ENCODE results near the gene SLC1A6. TPM values are rescaled to one million over a fixed set of nuclear protein-coding genes. Genes with fewer than 3 reads are reported as not detected.

The SLC1A6 gene
- total RNA-seq, 1 experiment from 2014 or later: 2.9 TPM

- Histone ChIP-seq H3F3A (ENCODE audit: insufficient read depth, low read depth) (no peaks in the 10 kb centered on the region; the same call in 1 of the 2 replicates), H4K20me1 (ENCODE audit: insufficient read depth) (no peaks in the 10 kb centered on the region), H3K36me3 (ENCODE audit: low read depth) (no peaks in the 10 kb centered on the region), H3K27me3 (ENCODE audit: insufficient read depth, low read depth) (no peaks in the 10 kb centered on the region), H3K9me3 (ENCODE audit: insufficient read depth, low read depth) (no peaks in the 10 kb centered on the region; the same call in 1 of the 2 replicates), H3K4me3 (no peak overlapping the region), H2AFZ (no peak overlapping the region), H3K27ac (no peak overlapping the region), H3K4me1 (replicated peaks; ENCODE audit: insufficient read depth) (no peaks in the 10 kb centered on the region), H3K79me2 (ENCODE audit: low read depth) (no peaks in the 10 kb centered on the region), H3K4me2 (no peak overlapping the region), H3K9me2 (ENCODE audit: insufficient read depth) (no peaks in the 10 kb centered on the region)
- no TSS peak for BruUV-seq (replicated peaks)
- intact Hi-C loops (cut with micrococcal nuclease; ENCODE audit: unreplicated experiment): no loop called here
- peak in 1 of 2 experiments; percentile 51 for DNase-seq
- ChIA-PET CTCF (no interaction called here), POLR2A (ENCODE audit: unreplicated experiment) (no interaction called here)
- TF ChIP-seq CTCF (conservative IDR thresholded peaks at IDR 0.05) (no peak), EZH2 (IDR thresholded peaks at IDR 0.05; ENCODE audit: low read depth) (no peak)
Observed at GRCh38 chr19:14933506-14933905, 46.2 kb downstream of the SLC1A6 start.

- no peak for TF ChIP-seq EZH2 (IDR thresholded peaks at IDR 0.05; ENCODE audit: low read depth)
- TF ChIP-seq CTCF (conservative IDR thresholded peaks at IDR 0.05): peak; percentile 41; the same call in 1 of the 2 replicates
- no peak overlapping the region for H3K4me2 ChIP-seq
- H3F3A ChIP-seq (ENCODE audit: insufficient read depth, low read depth): no peaks in the 10 kb centered on the region
- H3K4me1 ChIP-seq (replicated peaks; ENCODE audit: insufficient read depth): no peaks in the 10 kb centered on the region; the same call in 1 of the 2 replicates
- no peaks in the 10 kb centered on the region for H3K36me3 ChIP-seq (ENCODE audit: low read depth)
- ChIA-PET CTCF (interaction anchor here (0.5 kb wide), 1 partner anchor 175 kb away, joined by 4 read pairs; no protein-coding TSS in a partner anchor), POLR2A (ENCODE audit: unreplicated experiment) (no interaction called here)
- H3K79me2 ChIP-seq (ENCODE audit: low read depth): no peaks in the 10 kb centered on the region
- no peaks in the 10 kb centered on the region; the same call in 1 of the 2 replicates for H3K9me2 ChIP-seq (ENCODE audit: insufficient read depth)
- H3K27me3 ChIP-seq (ENCODE audit: insufficient read depth, low read depth): no peaks in the 10 kb centered on the region
- peaks cover 9% of the 10 kb centered on the region; the same call in 1 of the 2 replicates for H3K9me3 ChIP-seq (ENCODE audit: insufficient read depth, low read depth)
- peak; percentile 6 to 43 for DNase-seq
- intact Hi-C loops (cut with micrococcal nuclease; ENCODE audit: unreplicated experiment): no loop called here
- no TSS peak for BruUV-seq (replicated peaks)
- H2AFZ ChIP-seq: no peak overlapping the region
- H3K4me3 ChIP-seq: no peak overlapping the region
- H3K27ac ChIP-seq: no peak overlapping the region
- no peaks in the 10 kb centered on the region for H4K20me1 ChIP-seq (ENCODE audit: insufficient read depth)
Observed at GRCh38 chr19:14916848-14917247, 62.8 kb downstream of the SLC1A6 start.

GRCh38 chr19:14915116-14915515 is 64.5 kb downstream of the SLC1A6 start:
- H3K4me1 ChIP-seq (replicated peaks; ENCODE audit: insufficient read depth): no peaks in the 10 kb centered on the region; the same call in 1 of the 2 replicates
- H3K79me2 ChIP-seq (ENCODE audit: low read depth): no peaks in the 10 kb centered on the region
- no peaks in the 10 kb centered on the region for H3K36me3 ChIP-seq (ENCODE audit: low read depth)
- H3K4me2 ChIP-seq: no peak overlapping the region
- BruUV-seq (replicated peaks): no TSS peak
- H3F3A ChIP-seq (ENCODE audit: insufficient read depth, low read depth): no peaks in the 10 kb centered on the region
- H2AFZ ChIP-seq: no peak overlapping the region
- no peaks in the 10 kb centered on the region for H4K20me1 ChIP-seq (ENCODE audit: insufficient read depth)
- intact Hi-C loops (cut with micrococcal nuclease; ENCODE audit: unreplicated experiment): no loop called here
- no peaks in the 10 kb centered on the region; the same call in 1 of the 2 replicates for H3K9me2 ChIP-seq (ENCODE audit: insufficient read depth)
- H3K9me3 ChIP-seq (ENCODE audit: insufficient read depth, low read depth): peaks cover 10% of the 10 kb centered on the region; the same call in 1 of the 2 replicates
- TF ChIP-seq EZH2 (IDR thresholded peaks at IDR 0.05; ENCODE audit: low read depth): no peak
- TF ChIP-seq CTCF (conservative IDR thresholded peaks at IDR 0.05): no peak
- ChIA-PET CTCF (no interaction called here), POLR2A (ENCODE audit: unreplicated experiment) (no interaction called here)
- H3K27ac ChIP-seq: no peak overlapping the region
- H3K27me3 ChIP-seq (ENCODE audit: insufficient read depth, low read depth): no peaks in the 10 kb centered on the region
- no peak overlapping the region for H3K4me3 ChIP-seq
- no peak for DNase-seq

Data from PC-9 (cell line).